Loucy (cell line): Measurements from ENCODE around the gene HIC2.
"Not testable (repeated sequence)": the region's sequence is repeated elsewhere in the genome, so short reads cannot be mapped to it uniquely, and the experiment has no call there.

ENCODE experiments used
- EZH2phosphoT487 ChIP-seq: fragments of 200-600 bp; IDR thresholded peaks from 2 replicates; pipeline ENCODE4 v1.6.1; 2018; ENCODE audit warnings: antibody characterized with exemption, mild to moderate bottlenecking, moderate library complexity, borderline replicate concordance
- TF ChIP-seq, protein P1 (sequence below): fragments of 200-600 bp; sonication (generic); conservative IDR thresholded peaks from 2 replicates; pipeline ENCODE4 v1.5.1; 2014; ENCODE audit warnings: mild to moderate bottlenecking, antibody characterized with exemption, low read length

- TF ChIP-seq, protein P1, sequence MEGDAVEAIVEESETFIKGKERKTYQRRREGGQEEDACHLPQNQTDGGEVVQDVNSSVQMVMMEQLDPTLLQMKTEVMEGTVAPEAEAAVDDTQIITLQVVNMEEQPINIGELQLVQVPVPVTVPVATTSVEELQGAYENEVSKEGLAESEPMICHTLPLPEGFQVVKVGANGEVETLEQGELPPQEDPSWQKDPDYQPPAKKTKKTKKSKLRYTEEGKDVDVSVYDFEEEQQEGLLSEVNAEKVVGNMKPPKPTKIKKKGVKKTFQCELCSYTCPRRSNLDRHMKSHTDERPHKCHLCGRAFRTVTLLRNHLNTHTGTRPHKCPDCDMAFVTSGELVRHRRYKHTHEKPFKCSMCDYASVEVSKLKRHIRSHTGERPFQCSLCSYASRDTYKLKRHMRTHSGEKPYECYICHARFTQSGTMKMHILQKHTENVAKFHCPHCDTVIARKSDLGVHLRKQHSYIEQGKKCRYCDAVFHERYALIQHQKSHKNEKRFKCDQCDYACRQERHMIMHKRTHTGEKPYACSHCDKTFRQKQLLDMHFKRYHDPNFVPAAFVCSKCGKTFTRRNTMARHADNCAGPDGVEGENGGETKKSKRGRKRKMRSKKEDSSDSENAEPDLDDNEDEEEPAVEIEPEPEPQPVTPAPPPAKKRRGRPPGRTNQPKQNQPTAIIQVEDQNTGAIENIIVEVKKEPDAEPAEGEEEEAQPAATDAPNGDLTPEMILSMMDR = not testable (repeated sequence)
- not testable (repeated sequence) for TF ChIP-seq EZH2phosphoT487
Observed at GRCh38 chr22:21473664-21474063, 56.5 kb downstream of the HIC2 start.
